GM10266 (cell line): ENCODE data around the gene SSNA1.

Source experiments
- DNase-seq: peaks from one replicate; pipeline ENCODE4 v3.0.0; 2012; ENCODE audit errors: extremely low spot score
- TF ChIP-seq, protein P1 (sequence below): IDR thresholded peaks from 2 replicates; pipeline ENCODE4 v1.5.1; 2012; ENCODE audit warnings: mild to moderate bottlenecking, low read depth; ENCODE audit not compliant: control insufficient read depth, insufficient read depth; ENCODE audit errors: missing control alignments

Gene SSNA1

DNA sequence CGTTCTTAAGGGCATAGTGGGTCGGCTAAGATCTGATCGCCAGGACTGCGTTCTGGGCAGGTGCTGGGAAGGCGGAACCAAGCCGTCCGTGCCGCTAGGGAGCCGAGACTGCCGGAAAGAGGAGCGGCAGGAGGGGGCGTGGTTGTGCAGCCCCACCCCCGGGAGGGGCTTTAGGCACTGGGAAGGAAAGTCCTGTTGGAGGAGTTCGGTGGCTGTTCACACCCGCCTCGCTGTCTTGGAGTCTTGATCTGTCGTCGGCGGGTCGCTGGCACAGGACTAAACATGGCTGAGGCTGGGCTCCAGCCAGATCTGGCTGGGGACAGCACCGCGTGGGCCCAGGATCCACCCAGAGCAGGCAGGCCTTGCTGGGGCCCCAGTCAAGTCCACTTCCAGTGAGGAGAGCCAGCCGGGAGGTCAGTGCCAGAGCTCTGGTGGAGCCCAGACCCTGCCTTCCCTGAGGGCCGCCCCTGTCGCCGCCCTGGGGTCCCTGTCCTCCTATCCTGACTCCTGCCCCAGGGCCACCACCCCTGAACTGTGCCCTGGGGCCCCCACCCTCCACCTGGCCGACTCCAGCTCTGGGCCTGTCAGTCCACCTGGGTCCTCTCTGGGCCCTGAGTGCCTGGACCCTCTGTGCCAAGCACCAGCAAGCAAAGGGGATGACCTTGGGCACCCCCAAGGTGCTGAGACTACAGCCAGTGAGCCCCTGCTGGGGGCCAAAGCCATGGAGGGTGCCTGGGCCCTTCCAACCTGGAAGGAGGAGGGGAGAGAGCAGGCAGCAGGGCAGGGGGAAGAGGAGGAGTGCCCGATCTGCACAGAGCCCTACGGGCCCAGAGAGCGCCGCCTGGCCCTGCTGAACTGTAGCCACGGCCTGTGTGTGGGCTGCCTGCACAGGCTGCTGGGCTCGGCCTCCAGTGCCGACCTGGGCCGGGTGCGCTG, 29.1 kb downstream of the SSNA1 start:
- DNase-seq, result no peak
- TF ChIP-seq, protein P1, sequence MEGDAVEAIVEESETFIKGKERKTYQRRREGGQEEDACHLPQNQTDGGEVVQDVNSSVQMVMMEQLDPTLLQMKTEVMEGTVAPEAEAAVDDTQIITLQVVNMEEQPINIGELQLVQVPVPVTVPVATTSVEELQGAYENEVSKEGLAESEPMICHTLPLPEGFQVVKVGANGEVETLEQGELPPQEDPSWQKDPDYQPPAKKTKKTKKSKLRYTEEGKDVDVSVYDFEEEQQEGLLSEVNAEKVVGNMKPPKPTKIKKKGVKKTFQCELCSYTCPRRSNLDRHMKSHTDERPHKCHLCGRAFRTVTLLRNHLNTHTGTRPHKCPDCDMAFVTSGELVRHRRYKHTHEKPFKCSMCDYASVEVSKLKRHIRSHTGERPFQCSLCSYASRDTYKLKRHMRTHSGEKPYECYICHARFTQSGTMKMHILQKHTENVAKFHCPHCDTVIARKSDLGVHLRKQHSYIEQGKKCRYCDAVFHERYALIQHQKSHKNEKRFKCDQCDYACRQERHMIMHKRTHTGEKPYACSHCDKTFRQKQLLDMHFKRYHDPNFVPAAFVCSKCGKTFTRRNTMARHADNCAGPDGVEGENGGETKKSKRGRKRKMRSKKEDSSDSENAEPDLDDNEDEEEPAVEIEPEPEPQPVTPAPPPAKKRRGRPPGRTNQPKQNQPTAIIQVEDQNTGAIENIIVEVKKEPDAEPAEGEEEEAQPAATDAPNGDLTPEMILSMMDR, result no peak

GRCh38 chr9:137218212-137218753, 29.8 kb downstream of the SSNA1 start:
- TF ChIP-seq, protein P1, result no peak
- DNase-seq, result no peak

- no peak for DNase-seq
Observed at GRCh38 chr9:137218754-137219271, 30.3 kb downstream of the SSNA1 start.

DNA sequence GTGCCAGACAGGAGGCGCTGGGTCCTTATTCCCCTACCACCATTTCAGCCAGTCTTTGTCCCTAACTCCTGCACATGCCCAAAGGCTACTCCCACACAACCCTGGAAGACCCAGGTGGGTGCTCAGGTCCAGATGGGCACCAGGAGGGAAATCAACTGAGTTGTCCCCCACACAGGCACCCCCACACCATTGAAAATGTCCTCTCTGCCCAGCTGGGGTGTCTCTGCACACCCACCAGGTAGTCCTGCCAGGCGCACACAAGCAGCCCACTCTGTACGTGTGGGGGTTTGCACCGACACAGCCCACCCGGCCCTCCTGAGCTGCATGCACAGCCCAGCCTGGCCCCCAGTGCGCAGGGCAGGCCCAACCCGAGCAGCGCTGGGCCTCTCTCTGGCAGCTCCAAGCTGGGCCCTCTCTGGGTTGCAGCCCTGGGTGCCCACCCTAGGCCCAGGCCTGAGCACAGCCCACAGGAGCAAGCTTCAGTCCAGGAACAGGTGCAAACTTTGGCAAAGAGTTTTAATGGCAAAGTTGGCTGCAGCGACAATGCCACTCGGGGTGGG, 31.4 kb downstream of the SSNA1 start:
- TF ChIP-seq, protein P1, result no peak
- DNase-seq, result no peak

More at GRCh38 chr9:137218754-137219271, 30.3 kb downstream of the SSNA1 start:
- TF ChIP-seq, protein P1, result no peak

DNA sequence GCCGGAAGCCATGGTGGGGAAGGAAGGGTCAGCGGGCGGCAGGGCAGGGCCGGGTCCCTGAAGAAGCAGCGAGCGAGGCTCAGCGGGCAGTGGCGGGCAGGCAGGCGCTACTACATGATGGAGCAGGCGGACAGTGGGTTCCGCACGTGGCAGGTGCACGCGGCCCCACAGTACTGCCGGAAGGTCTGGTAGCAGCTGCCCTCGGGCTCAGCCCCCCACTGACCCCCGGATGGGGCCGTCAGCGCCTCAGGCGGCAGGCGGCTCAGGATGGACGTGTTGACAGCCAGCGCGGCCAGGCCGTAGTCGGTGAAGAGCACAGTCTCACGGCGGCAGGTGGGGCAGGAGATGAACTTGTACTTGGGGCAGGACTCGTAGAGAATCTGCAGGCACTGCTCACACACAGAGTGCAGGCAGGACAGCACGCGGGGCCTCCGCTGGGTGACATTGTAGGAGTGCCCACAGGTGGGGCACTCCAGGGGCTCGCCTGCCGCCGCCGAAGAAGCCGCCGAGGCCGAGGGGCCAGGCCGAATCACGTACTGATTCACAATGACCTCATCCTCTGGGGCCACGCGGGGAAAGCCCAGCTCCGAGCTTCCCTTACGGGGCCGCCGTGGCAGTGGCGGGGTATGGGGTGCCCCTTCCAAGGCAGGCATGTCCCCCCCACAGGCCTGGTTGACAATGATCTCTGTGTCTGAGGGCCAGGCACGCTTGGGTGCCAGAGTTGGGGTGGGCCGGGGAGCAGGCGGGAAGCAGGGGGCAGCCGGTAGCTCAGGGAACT, 32.0 kb downstream of the SSNA1 start:
- DNase-seq, result no peak
- TF ChIP-seq, protein P1, result no peak

DNA sequence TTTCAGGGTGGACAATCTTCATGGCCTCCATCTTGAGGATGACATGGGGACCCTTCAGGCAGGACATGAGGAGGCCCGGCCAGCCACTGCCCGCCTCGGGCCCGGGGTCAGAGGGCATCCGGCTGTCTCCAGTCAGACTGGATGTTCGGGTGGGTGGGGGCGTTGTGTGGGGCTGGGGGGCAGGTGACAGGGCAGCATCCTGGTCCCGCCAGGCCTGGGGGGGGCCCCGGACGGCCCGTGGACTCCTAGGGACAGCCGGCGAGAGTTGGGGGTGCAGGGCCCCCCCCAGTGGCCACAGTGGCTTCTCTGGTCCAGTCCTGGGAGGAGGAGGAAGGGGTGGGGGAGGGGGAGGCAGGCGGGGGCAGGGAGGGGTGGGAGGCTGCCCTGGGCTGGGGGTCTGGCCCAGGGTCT, 32.6 kb downstream of the SSNA1 start:
- no peak for DNase-seq
- TF ChIP-seq, protein P1, result no peak
